Measurements from ENCODE around the gene SEMA3G.

The SEMA3G gene

GRCh38 chr3:52396907-52397591 lies 47.9 kb downstream of the SEMA3G start:
- no peaks in the 10 kb centered on the region for H3K9me3 ChIP-seq (ENCODE audit: control insufficient read depth, insufficient read depth, low read depth, low read length)
- H3K9ac ChIP-seq (ENCODE audit: low read length), result no peak overlapping the region
- no peaks in the 10 kb centered on the region for H3K27me3 ChIP-seq (ENCODE audit: control insufficient read depth, insufficient read depth, low read length)
- H3K36me3 ChIP-seq (ENCODE audit: control insufficient read depth, insufficient read depth, low read length), result peaks cover 17% of the 10 kb centered on the region
- no peak overlapping the region for H3K4me3 ChIP-seq (ENCODE audit: low read depth, low read length)
- H3K27ac ChIP-seq (ENCODE audit: low read depth, low read length), result no peak overlapping the region
- H3K4me1 ChIP-seq (ENCODE audit: control insufficient read depth, insufficient read depth, low read length), result no peaks in the 10 kb centered on the region

DNA sequence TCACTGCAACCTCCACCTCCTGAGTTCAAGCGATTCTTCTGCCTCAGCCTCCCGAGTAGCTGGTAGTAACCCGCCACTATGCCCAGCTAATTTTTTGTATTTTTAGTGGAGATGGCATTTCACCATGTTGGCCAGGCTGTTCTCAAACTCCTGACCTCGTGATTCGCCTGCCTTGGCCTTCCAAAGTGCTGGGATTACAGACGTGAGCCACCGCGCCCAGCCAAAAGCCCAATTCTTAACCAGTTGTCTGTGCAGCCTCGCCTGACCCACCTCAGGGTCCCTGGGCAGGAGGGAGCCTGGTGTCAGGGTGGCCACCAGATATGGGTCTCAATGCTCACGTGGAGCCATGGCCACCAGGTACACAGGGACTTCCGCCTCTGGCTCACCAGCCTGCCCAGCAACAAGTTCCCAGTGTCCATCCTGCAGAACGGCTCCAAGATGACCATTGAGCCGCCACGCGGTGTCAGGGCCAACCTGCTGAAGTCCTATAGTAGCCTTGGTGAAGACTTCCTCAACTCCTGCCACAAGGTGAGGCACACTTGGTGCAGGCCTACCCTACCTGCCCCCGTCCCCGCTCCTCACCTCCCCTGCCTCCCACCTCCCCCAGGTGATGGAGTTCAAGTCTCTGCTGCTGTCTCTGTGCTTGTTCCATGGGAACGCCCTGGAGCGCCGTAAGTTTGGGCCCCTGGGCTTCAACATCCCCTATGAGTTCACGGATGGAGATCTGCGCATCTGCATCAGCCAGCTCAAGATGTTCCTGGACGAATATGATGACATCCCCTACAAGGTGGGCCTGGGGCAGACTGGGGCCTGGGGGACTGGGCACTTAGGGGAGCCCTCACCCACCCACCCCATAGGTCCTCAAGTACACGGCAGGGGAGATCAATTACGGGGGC lies 48.6 kb downstream of the SEMA3G start:
- Histone ChIP-seq H3K9ac (ENCODE audit: low read length) (no peak overlapping the region), H3K27ac (ENCODE audit: low read depth, low read length) (no peak overlapping the region), H3K4me3 (ENCODE audit: low read depth, low read length) (no peak overlapping the region), H3K27me3 (ENCODE audit: control insufficient read depth, insufficient read depth, low read length) (peaks cover under 1% of the 10 kb centered on the region; the same call in 1 of the 2 replicates), H3K4me1 (ENCODE audit: control insufficient read depth, insufficient read depth, low read length) (no peaks in the 10 kb centered on the region), H3K36me3 (ENCODE audit: control insufficient read depth, insufficient read depth, low read length) (peaks cover 9% of the 10 kb centered on the region), H3K9me3 (ENCODE audit: control insufficient read depth, insufficient read depth, low read depth, low read length) (no peaks in the 10 kb centered on the region)

DNA sequence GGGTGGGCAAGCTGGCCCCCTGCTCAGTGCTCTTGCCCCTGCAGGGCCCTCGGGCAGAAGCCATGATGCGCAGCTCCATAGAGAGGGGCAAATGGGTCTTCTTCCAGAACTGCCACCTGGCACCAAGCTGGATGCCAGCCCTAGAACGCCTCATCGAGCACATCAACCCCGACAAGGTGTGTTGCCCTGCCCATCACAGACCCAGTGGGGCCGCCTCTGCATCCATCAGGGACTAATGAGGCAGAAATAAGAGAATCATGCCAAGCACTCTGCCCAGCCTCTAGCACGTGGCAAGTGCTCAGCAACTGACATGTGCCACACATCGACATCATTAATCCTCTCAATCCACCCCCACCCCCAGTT lies 49.4 kb downstream of the SEMA3G start:
- H3K9ac ChIP-seq (ENCODE audit: low read length), result no peak overlapping the region
- 0 out of 2 replicates have a peak, but pooled peaks cover 2% of the 10 kb centered on the region for H3K36me3 ChIP-seq (ENCODE audit: control insufficient read depth, insufficient read depth, low read length)
- H3K9me3 ChIP-seq (ENCODE audit: control insufficient read depth, insufficient read depth, low read depth, low read length), result no peaks in the 10 kb centered on the region
- no peak overlapping the region for H3K4me3 ChIP-seq (ENCODE audit: low read depth, low read length)
- H3K4me1 ChIP-seq (ENCODE audit: control insufficient read depth, insufficient read depth, low read length), result no peaks in the 10 kb centered on the region
- H3K27ac ChIP-seq (ENCODE audit: low read depth, low read length), result no peak overlapping the region
- H3K27me3 ChIP-seq (ENCODE audit: control insufficient read depth, insufficient read depth, low read length), result peaks cover 4% of the 10 kb centered on the region; the same call in 1 of the 2 replicates

DNA sequence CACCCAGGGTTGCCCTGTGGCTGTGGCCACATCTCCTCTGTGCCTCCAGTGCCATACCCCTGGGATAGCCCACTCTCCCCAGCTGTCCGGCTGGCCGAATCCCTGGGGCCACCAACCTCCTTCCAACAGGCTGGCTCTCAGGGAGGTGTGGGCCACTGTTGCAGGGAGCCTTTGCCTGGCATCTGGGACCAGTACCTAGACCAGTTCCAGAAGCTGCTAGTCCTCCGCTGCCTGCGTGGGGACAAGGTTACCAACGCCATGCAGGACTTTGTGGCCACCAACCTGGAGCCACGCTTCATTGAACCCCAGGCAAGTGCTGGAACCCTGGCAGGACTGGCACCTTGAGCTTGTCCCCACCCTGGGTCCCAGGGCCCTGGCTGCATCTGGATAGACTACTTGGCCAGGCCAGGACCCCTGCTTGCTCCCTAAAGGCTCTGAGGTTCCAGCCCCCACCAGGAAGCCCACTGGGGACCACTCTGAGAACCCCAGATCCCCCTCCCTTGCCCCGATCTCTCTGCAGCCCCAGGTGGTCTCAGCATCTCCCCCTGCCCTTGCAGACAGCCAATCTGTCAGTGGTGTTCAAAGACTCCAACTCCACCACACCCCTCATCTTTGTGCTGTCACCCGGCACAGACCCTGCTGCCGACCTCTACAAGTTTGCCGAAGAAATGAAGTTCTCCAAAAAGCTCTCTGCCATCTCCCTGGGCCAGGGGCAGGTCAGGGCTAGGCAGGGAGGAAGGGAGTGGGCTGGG lies 50.0 kb downstream of the SEMA3G start:
- Histone ChIP-seq H3K4me1 (ENCODE audit: control insufficient read depth, insufficient read depth, low read length) (no peaks in the 10 kb centered on the region), H3K4me3 (ENCODE audit: low read depth, low read length) (no peak overlapping the region), H3K27me3 (ENCODE audit: control insufficient read depth, insufficient read depth, low read length) (peaks cover 4% of the 10 kb centered on the region; the same call in 1 of the 2 replicates), H3K9me3 (ENCODE audit: control insufficient read depth, insufficient read depth, low read depth, low read length) (no peaks in the 10 kb centered on the region), H3K27ac (ENCODE audit: low read depth, low read length) (no peak overlapping the region), H3K9ac (ENCODE audit: low read length) (no peak overlapping the region), H3K36me3 (ENCODE audit: control insufficient read depth, insufficient read depth, low read length) (0 out of 2 replicates have a peak, but pooled peaks cover 2% of the 10 kb centered on the region)

- Histone ChIP-seq H3K9me3 (ENCODE audit: control insufficient read depth, insufficient read depth, low read depth, low read length) (no peaks in the 10 kb centered on the region), H3K27me3 (ENCODE audit: control insufficient read depth, insufficient read depth, low read length) (peaks cover 4% of the 10 kb centered on the region; the same call in 1 of the 2 replicates), H3K36me3 (ENCODE audit: control insufficient read depth, insufficient read depth, low read length) (no peaks in the 10 kb centered on the region), H3K4me1 (ENCODE audit: control insufficient read depth, insufficient read depth, low read length) (no peaks in the 10 kb centered on the region), H3K27ac (ENCODE audit: low read depth, low read length) (no peak overlapping the region), H3K4me3 (ENCODE audit: low read depth, low read length) (no peak overlapping the region), H3K9ac (ENCODE audit: low read length) (no peak overlapping the region)
These were observed 50.8 kb downstream of the SEMA3G start for GRCh38 chr3:52393959-52394670.

DNA sequence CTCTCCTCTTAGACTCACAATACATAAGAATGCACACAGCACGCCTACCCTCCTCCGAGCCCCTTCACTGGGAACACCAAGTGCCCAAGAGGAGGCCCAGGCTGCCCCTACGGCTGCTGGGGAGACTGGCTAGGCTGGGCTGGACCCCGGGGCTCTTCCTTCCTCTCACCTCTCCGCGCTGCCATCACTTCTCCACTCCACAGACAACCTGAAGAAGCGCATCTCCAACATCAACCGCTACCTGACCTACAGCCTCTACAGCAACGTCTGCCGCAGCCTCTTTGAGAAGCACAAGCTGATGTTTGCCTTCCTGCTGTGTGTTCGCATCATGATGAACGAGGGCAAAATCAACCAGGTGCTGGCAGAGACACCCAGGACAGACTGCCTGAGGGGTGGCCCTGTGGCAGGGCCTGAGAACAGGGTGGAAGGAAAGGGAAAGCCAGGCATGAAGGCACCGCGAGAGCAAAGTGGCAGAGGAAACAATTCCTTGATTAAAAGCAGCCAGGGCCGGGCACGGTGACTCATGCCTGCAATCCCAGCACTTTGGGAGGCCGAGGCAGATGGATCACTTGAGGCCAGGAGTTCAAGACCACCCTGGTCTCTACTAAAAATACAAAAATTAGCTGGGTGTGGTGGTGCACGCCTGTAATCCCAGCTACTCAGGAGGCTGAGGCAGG lies 51.6 kb downstream of the SEMA3G start:
- Histone ChIP-seq H3K27me3 (ENCODE audit: control insufficient read depth, insufficient read depth, low read length) (peaks cover 4% of the 10 kb centered on the region; the same call in 1 of the 2 replicates), H3K36me3 (ENCODE audit: control insufficient read depth, insufficient read depth, low read length) (no peaks in the 10 kb centered on the region), H3K4me3 (ENCODE audit: low read depth, low read length) (no peak overlapping the region), H3K9me3 (ENCODE audit: control insufficient read depth, insufficient read depth, low read depth, low read length) (no peaks in the 10 kb centered on the region), H3K27ac (ENCODE audit: low read depth, low read length) (no peak overlapping the region), H3K4me1 (ENCODE audit: control insufficient read depth, insufficient read depth, low read length) (no peaks in the 10 kb centered on the region), H3K9ac (ENCODE audit: low read length) (no peak overlapping the region)

GRCh38 chr3:52392216-52392930 lies 52.5 kb downstream of the SEMA3G start:
- peaks cover 4% of the 10 kb centered on the region; the same call in 1 of the 2 replicates for H3K27me3 ChIP-seq (ENCODE audit: control insufficient read depth, insufficient read depth, low read length)
- H3K36me3 ChIP-seq (ENCODE audit: control insufficient read depth, insufficient read depth, low read length), result no peaks in the 10 kb centered on the region
- no peak overlapping the region for H3K4me3 ChIP-seq (ENCODE audit: low read depth, low read length)

DNA sequence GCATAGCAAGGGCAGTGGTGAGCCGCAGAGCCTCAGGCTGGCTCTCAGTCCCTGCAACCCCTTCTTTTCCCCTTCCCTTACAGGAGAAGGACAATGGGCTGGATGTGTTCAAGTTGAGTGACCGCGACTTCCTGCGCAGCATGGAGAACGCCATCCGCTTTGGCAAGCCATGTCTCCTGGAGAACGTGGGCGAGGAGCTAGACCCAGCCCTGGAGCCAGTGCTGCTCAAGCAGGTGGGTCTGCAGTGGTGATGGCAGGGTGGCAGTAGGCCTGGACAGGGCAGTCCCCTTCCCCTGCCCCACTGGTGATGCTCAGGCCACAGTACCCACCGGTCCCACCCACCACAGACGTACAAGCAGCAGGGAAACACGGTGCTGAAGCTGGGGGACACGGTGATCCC lies 53.8 kb downstream of the SEMA3G start:
- H3K9me3 ChIP-seq (ENCODE audit: control insufficient read depth, insufficient read depth, low read depth, low read length), result no peaks in the 10 kb centered on the region
- H3K27ac ChIP-seq (ENCODE audit: low read depth, low read length), result no peak overlapping the region
- no peaks in the 10 kb centered on the region for H3K4me1 ChIP-seq (ENCODE audit: control insufficient read depth, insufficient read depth, low read length)
- no peaks in the 10 kb centered on the region for H3K36me3 ChIP-seq (ENCODE audit: control insufficient read depth, insufficient read depth, low read length)
- no peak overlapping the region for H3K4me3 ChIP-seq (ENCODE audit: low read depth, low read length)
- H3K9ac ChIP-seq (ENCODE audit: low read length), result no peak overlapping the region
- H3K27me3 ChIP-seq (ENCODE audit: control insufficient read depth, insufficient read depth, low read length), result peaks cover 5% of the 10 kb centered on the region; the same call in 1 of the 2 replicates

More at GRCh38 chr3:52392216-52392930, 52.5 kb downstream of the SEMA3G start:
- no peak overlapping the region for H3K27ac ChIP-seq (ENCODE audit: low read depth, low read length)
- H3K9ac ChIP-seq (ENCODE audit: low read length), result no peak overlapping the region
- H3K4me1 ChIP-seq (ENCODE audit: control insufficient read depth, insufficient read depth, low read length), result no peaks in the 10 kb centered on the region
- no peaks in the 10 kb centered on the region for H3K9me3 ChIP-seq (ENCODE audit: control insufficient read depth, insufficient read depth, low read depth, low read length)

DNA sequence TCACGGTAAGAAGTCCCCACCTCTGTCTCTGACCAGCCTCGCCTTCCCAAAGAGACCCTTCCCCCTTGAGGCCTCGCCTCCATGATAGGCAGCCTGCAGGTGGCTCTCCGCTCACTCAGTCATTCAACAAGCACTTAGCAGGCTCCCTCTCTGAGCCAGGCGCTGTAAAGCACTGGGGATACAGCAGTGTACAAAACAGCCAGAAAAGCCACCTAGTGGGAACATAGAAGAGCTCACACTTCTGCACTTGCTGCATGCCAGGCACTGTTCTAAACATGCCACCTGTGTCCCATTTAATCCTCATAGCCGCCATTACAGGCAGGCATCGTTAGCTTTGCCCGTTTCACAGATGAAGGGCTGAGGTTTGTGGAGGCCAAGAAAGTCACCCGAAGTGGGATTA lies 56.0 kb downstream of the SEMA3G start:
- no peaks in the 10 kb centered on the region for H3K36me3 ChIP-seq (ENCODE audit: control insufficient read depth, insufficient read depth, low read length)
- H3K4me1 ChIP-seq (ENCODE audit: control insufficient read depth, insufficient read depth, low read length), result peaks cover 4% of the 10 kb centered on the region
- no peak overlapping the region for H3K27ac ChIP-seq (ENCODE audit: low read depth, low read length)
- H3K27me3 ChIP-seq (ENCODE audit: control insufficient read depth, insufficient read depth, low read length), result peaks cover 7% of the 10 kb centered on the region; the same call in 1 of the 2 replicates
- H3K9ac ChIP-seq (ENCODE audit: low read length), result no peak overlapping the region
- no peak overlapping the region for H3K4me3 ChIP-seq (ENCODE audit: low read depth, low read length)
- no peaks in the 10 kb centered on the region for H3K9me3 ChIP-seq (ENCODE audit: control insufficient read depth, insufficient read depth, low read depth, low read length)
